Measurements from ENCODE around the gene SAT1.

SAT1 gene

GRCh38 chrX:23811656-23812055, 28.7 kb downstream of the SAT1 start:
- DNase-seq: no peak

GRCh38 chrX:23813808-23814207, 30.8 kb downstream of the SAT1 start:
- DNase-seq: no peak

GRCh38 chrX:23815376-23815775, 32.4 kb downstream of the SAT1 start:
- DNase-seq: no peak

- no peak for DNase-seq
Measured at GRCh38 chrX:23816179-23816578, 33.2 kb downstream of the SAT1 start.

GRCh38 chrX:23817979-23818336, 35.0 kb downstream of the SAT1 start:
- no peak for DNase-seq

DNA sequence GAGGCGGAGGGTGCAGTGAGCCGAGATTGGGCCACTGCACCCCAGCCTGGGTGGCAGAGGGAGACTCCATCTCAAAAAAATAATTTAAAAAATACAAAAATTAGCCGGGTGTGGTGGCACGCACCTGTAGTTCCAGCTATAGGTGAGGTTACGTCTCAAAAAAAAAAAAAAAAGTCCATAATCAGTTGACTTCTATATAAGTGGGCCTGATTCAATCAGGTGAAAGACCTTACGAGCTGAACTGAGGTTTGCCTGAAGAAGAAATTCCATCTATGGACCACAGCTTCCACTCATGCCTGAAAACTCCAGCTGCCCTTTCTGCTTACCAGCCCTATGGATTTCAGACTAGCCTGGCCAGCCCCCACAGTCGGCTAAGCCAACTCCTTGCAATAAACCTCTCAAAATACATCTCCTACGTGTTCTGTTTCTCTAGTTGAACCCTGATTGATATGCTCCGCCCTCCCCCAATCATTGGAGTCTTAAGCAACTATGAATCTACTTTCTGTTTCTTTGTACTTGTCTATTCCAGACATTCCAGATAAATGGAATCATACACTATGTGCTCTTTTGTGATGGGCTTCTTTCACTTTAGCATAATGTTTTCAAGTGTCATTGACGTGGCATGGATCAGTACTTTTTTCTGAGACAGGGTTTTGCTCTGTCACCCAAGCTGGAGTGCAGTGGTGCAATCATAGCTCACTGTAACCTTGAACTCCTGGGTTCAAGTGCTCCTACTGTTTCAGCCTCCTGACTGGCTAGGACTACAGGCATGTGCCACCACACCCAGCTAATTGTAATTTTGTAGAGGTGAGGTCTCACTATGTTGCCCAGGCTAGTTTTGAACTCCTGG, 36.6 kb downstream of the SAT1 start:
- no peak for DNase-seq

DNA sequence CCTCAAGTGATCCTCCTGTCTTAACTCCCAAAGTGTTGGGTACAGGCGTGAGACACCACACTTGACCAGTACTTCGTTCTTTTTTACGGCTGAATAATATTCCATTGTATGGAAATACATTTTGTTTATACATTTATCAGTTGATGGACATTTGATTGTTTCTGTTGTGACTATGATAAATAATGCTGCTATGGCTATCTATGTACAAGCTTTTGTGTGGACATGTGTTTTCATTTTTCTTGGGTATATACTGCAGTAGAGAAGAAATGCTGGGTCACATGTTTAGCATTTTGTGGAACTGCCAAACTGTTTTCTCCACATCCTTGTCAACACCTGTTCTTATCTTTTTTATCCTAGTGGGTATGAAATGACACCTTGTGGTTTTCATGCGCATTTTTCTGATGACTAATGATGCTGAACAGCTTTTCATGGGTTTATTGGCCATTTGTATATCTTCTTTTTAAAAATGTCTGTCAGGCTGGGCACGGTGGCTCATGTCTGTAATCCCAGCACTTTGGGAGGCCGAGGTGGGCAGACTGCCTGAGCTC, 37.3 kb downstream of the SAT1 start:
- no peak for DNase-seq

DNA sequence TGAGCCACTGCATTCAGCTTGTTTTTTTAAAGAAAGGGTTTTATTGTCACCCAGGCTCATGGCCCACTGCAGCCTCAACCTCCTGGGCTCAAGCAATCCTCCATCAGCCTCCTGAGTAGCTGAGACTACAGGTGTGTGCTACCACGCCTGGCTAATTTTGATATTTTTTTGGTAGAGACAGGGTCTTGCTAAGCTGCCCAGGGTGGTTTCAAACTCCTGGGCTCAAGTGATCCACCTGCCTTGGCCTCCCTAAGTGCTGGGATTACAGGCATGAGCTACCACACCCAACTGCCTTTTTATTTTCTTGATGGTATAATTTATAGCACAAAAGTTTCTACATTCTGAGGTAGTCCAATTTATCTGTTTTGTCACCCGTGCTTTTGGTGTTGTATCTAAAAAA, 38.9 kb downstream of the SAT1 start:
- no peak for DNase-seq

DNA sequence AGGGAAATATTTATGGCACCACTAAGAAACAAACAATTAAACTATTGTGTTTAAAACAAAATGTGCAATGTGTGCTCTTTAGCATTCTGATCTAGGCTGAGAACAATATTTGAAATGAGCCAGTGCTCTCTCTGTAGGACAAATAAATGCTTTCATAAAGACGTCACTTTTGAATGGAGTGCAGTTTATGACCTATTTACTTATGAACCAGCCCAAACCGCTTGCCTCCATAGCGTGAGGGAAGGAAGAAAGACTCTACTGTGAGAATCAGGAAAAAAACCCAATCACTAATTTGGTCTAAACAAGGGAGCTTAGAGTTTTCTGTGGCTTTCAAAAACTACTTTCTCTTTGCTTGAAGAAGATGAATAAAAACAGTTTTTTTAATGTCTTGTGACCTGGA, 39.4 kb downstream of the SAT1 start:
- DNase-seq: no peak

DNA sequence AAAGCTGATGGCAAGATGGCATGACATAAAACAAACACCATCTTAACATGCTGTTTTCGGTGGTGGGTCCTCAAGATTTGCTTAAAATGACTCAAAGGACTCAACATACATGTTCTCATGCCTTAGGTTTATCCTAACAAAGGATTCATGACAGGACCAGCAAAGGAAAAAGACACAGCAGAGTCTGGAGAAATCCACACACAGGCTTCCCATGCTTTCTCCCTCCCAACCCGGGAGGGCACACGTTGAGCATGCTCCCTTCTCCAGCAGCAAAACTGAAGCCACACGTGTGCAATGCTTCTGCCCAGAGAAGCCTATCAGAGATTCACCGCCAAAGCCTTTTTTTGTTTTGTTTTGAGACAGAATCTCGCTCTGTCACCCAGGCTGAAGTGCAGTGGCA, 39.9 kb downstream of the SAT1 start:
- no peak for DNase-seq

DNA sequence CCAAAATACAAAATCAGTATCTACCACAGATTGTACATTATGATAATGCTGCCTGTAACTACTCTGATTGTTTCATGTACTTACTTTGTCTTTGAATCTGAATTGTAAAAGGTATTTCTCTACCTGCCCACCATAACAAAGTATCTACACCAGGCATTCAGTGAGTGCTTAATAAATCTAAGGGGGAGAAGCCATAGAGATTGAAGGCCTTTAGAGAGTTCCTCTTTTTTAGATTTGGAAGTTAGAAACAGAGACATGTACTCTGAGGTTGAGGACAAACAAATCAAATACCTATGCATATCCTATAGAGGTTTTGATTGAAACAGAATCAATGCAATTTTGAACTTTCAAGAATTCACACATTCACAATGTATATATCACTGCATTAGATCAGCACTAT, 42.7 kb downstream of the SAT1 start:
- no peak for DNase-seq

DNA sequence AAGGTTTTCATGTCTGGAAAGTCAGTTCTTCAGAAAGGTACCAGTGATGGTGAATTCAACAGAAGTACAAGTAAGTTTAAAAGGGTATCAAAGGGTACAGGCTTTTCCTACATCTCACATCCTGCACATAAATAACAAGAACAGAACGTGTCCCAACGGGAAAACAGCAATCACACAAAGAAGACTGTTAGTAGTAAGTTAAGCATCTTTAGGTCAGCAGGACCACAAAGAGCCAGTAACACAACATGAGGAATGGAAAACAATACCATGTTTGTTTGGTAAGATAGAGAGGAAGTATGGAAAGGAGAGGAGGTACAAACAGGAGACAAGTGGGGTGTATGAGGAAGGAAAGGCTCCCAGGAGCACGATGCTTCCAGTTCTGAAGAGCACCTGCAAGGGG, 43.2 kb downstream of the SAT1 start:
- DNase-seq: no peak

DNA sequence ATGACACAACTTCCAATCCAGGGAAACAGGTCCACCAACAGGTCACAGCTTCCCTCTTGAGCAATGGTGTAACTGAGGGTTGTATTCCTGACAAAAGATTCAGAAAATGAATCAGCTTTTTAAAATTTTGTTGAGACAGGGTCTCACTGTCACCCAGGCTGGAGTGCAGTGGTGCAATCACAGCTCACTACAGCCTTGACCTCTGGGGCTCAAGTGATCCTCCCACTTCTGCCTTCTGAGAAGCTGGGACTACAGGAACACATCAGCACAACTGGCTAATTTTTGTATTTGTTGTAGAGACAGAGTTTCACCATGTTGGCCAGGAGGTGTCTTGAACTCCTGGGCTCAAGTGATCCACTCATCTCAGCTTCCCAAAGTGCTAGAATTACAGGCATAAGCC, 43.7 kb downstream of the SAT1 start:
- DNase-seq: no peak

- no peak for DNase-seq
Measured at GRCh38 chrX:23828881-23829280, 45.9 kb downstream of the SAT1 start.

GRCh38 chrX:23832721-23833120, 49.7 kb downstream of the SAT1 start:
- DNase-seq: no peak

Data from kidney glomerular epithelial cell (primary cell).